K562 (cell line): ENCODE measurements around the gene CSAD. TPM values are rescaled to one million over a fixed set of nuclear protein-coding genes. Genes with fewer than 3 reads are reported as not detected.

Experiments
- ATF1 ChIP-seq, 2 experiments: fragments of 450-650 bp in 1 of 2; IDR thresholded peaks; 2 replicates each; pipeline ENCODE4 v1.6.1; 2016; ENCODE audit warnings: missing compliant biosample characterization in 1 of 2, missing genetic modification characterization in 1 of 2
- ATF6 ChIP-seq: sonication (generic); formaldehyde crosslinking; IDR thresholded peaks from 2 replicates; pipeline ENCODE4 v1.4.0; 2020; ENCODE audit warnings: mild to moderate bottlenecking, missing genetic modification reagents
- CREB3L1 ChIP-seq: fragments of 450-650 bp; IDR thresholded peaks from 2 replicates; pipeline ENCODE4 v1.6.1; 2014; ENCODE audit warnings: low read depth, mild to moderate bottlenecking, moderate library complexity, borderline replicate concordance
- FIP1L1 ChIP-seq: fragments of 200-400 bp; formaldehyde crosslinking; IDR thresholded peaks from 2 replicates; pipeline ENCODE4 v1.6.1; 2018; ENCODE audit warnings: mild to moderate bottlenecking, low read depth, low read length; ENCODE audit not compliant: poor library complexity, severe bottlenecking
- FOXK1 ChIP-seq: sonication (generic); formaldehyde crosslinking; IDR thresholded peaks from 2 replicates; pipeline ENCODE4 v1.8.0; 2022; ENCODE audit warnings: missing genetic modification reagents, mild to moderate bottlenecking, borderline replicate concordance
- MBD2 ChIP-seq: sonication (generic); IDR thresholded peaks from 2 replicates; pipeline ENCODE4 v1.6.1; 2016; ENCODE audit warnings: low read depth, borderline replicate concordance
- MEIS2 ChIP-seq: fragments of 450-650 bp; IDR thresholded peaks from 2 replicates; pipeline ENCODE4 v1.6.1; 2014; ENCODE audit warnings: mild to moderate bottlenecking; ENCODE audit not compliant: partially characterized antibody
- NFYB ChIP-seq: IDR thresholded peaks from 2 replicates; pipeline ENCODE4 v1.6.1; 2011; ENCODE audit warnings: mild to moderate bottlenecking, moderate library complexity; ENCODE audit not compliant: insufficient read length; ENCODE audit errors: extremely low read depth
- POLR2G ChIP-seq: fragments of 200-400 bp; formaldehyde crosslinking; IDR thresholded peaks from 2 replicates; pipeline ENCODE4 v1.6.1; 2017; ENCODE audit warnings: low read depth, mild to moderate bottlenecking, antibody characterized with exemption, low read length, moderate library complexity
- SUPT5H ChIP-seq: fragments of 450-650 bp; IDR thresholded peaks from 2 replicates; pipeline ENCODE4 v1.6.1; 2016
- UBTF ChIP-seq, 2 experiments: IDR thresholded peaks; 2 replicates each; pipeline ENCODE4 v1.6.1; 2012; ENCODE audit warnings: improper control_type of control experiment in 2 of 2, low read depth in 2 of 2, low read length in 2 of 2, borderline replicate concordance in 1 of 2
- USF1 ChIP-seq: sonication (generic); formaldehyde crosslinking; IDR thresholded peaks from 2 replicates; pipeline ENCODE4 v1.9.0; 2022; ENCODE audit warnings: mild to moderate bottlenecking, missing genetic modification reagents
- YY1 ChIP-seq, 3 experiments: IDR thresholded peaks; 2 replicates each; pipeline ENCODE4 v1.6.1; 2011; ENCODE audit warnings: low read length in 2 of 3, mild to moderate bottlenecking in 2 of 3, moderate library complexity in 2 of 3, borderline replicate concordance in 1 of 3, control low read depth in 1 of 3, low read depth in 1 of 3; ENCODE audit not compliant: insufficient read depth in 3 of 3, insufficient replicate concordance in 2 of 3, control insufficient read depth in 1 of 3, insufficient read length in 1 of 3; ENCODE audit errors: extremely low read depth in 1 of 3
- ZNF395 ChIP-seq: fragments of 200-800 bp; sonication (Bioruptor generic); IDR thresholded peaks from 2 replicates; pipeline ENCODE4 v1.6.1; 2017; ENCODE audit warnings: missing genetic modification characterization, missing compliant biosample characterization
- ZNF436 ChIP-seq: fragments of 250-450, 450-650 bp; sonication (Bioruptor Pico); formaldehyde crosslinking; IDR thresholded peaks from 2 replicates; pipeline ENCODE4 v1.7.0; 2020; ENCODE audit warnings: mild to moderate bottlenecking
- ZNF766 ChIP-seq: fragments of 200-800 bp; sonication (Bioruptor generic); conservative IDR thresholded peaks from 2 replicates; pipeline ENCODE4 v1.6.1; 2016; ENCODE audit warnings: missing genetic modification characterization, missing compliant biosample characterization
- polyA plus RNA-seq, 8 experiments: library from polyadenylated mRNA; depleted of rRNA in 4 of 8; stranded (reverse) in 5 of 8; unstranded in 3 of 8; fragments of >200 nt; fragmentation: Nextera tagmentation in 2 of 8; fragmentation: Illumina TruSeq in 1 of 8; extraction: Ambion mirVana in 2 of 8; extraction: Trizol in 1 of 8; gene quantifications; 2 replicates each; pipeline versions ENCODE4 v1.2.1 to v1.2.3, GENCODE V29; 2011 to 2014; ENCODE audit warnings: inconsistent platforms in 1 of 8, missing spikeins in 1 of 8
- total RNA-seq, 7 experiments: library from RNA; depleted of rRNA in 6 of 7; stranded (reverse); fragments of >200 nt in 6 of 7; fragmentation: Illumina TruSeq in 2 of 7; extraction: Trizol in 2 of 7; gene quantifications; 2 replicates each; pipeline versions ENCODE4 v1.2.1 to v1.2.3, GENCODE V29; 2011 to 2021; ENCODE audit warnings: low replicate concordance in 1 of 7

The CSAD gene
- total and polyA plus RNA-seq, 9 of the 15 experiments (the other 6 are each of a cell fraction or from before 2014, with no cell fraction given): 1.8 to 19.6 (median 8.1) TPM

- TF ChIP-seq FOXK1 (CRISPR knock-in tag) (0 out of 2 replicates have a peak, but pooled peaks have one; percentile 31), ZNF436 (CRISPR knock-in tag) (0 out of 2 replicates have a peak, but pooled peaks have one; percentile 22), MBD2 (no peak), FIP1L1 (no peak), ZNF766 (CRISPR knock-in tag) (no peak), NFYB (no peak), ATF6 (CRISPR knock-in tag) (peak; percentile 57; the same call in 1 of the 2 replicates), ZNF395 (CRISPR knock-in tag) (peak; percentile 8; the same call in 1 of the 2 replicates), UBTF (IDR thresholded peaks at IDR 0.05; ENCODE audit: borderline replicate concordance in 1 of 2, low read depth in 2 of 2, low read length in 2 of 2) (peak; percentile 20 to 88; a peak in 2 of 4 replicates), USF1 (no peak), MEIS2 (peak; percentile 5), ATF1 (CRISPR knock-in tag; IDR thresholded peaks at IDR 0.05) (no peak), ATF1 (tag; IDR thresholded peaks at IDR 0.05) (peak; percentile 50; the same call in 1 of the 2 replicates), YY1 (IDR thresholded peaks at IDR 0.05; ENCODE audit: borderline replicate concordance in 1 of 3, control insufficient read depth in 1 of 3, extremely low read depth in 1 of 3, insufficient read depth in 3 of 3, insufficient read length in 1 of 3, insufficient replicate concordance in 2 of 3, low read depth in 1 of 3, low read length in 2 of 3) (peak in 1 of 3 experiments; percentile 49), POLR2G (peak; percentile 71), SUPT5H (peak; percentile 88), CREB3L1 (peak; percentile 79)
These were observed 40.7 kb upstream of the CSAD start (continued) for GRCh38 chr12:53221203-53222080.
